ENCODE results near the gene VAV2. TPM values are rescaled to one million over a fixed set of nuclear protein-coding genes. Genes with fewer than 3 reads are reported as not detected.

The VAV2 gene
- total RNA-seq, 1 donor from 2014 or later = 24.4 TPM

DNA sequence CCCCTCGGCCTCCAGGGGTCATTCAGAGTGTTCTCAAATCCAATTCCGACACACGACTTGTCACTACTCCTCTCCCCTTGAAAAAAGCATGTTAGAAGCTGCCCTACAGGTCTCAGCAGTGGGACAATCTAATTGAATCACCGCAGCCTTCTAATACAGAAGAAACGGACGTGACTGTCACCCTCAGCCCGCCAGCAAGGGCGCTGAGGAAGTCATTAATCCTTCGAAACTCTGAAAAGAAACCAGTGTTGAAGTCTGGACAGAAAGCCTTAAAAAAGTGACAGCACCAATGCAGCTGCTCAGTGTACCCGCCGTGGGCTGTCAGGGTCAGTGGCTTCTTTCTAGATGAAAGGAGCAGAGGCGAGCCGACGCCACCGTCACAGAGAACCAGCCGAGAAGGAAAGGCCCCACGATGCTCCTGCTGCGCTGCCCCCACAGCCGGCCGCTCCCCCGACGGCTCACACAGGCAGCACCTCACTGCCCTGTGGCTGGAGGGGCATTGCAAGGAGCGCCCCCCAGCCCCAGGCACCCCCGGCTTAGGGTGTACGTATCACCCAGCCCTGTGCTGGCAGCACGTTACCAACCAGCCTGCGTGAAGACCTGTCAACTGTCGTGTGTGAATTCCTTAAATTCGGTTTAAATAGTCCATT is 38.8 kb upstream of the VAV2 start:
- Mint-ChIP-seq H3K36me3 (ENCODE audit: unreplicated experiment) (peaks cover 28% of the 10 kb centered on the region), H3K27me3 (ENCODE audit: unreplicated experiment) (no peaks in the 10 kb centered on the region), H3K27ac (ENCODE audit: unreplicated experiment) (no peak overlapping the region), H3K4me3 (ENCODE audit: unreplicated experiment) (no peak overlapping the region), H3K4me1 (ENCODE audit: unreplicated experiment) (peaks cover 5% of the 10 kb centered on the region), H3K9me3 (ENCODE audit: unreplicated experiment) (no peaks in the 10 kb centered on the region)
- TF ChIP-seq, protein P1, sequence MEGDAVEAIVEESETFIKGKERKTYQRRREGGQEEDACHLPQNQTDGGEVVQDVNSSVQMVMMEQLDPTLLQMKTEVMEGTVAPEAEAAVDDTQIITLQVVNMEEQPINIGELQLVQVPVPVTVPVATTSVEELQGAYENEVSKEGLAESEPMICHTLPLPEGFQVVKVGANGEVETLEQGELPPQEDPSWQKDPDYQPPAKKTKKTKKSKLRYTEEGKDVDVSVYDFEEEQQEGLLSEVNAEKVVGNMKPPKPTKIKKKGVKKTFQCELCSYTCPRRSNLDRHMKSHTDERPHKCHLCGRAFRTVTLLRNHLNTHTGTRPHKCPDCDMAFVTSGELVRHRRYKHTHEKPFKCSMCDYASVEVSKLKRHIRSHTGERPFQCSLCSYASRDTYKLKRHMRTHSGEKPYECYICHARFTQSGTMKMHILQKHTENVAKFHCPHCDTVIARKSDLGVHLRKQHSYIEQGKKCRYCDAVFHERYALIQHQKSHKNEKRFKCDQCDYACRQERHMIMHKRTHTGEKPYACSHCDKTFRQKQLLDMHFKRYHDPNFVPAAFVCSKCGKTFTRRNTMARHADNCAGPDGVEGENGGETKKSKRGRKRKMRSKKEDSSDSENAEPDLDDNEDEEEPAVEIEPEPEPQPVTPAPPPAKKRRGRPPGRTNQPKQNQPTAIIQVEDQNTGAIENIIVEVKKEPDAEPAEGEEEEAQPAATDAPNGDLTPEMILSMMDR (IDR thresholded peaks at IDR 0.05) = no peak
- DNase-seq (ENCODE audit: extremely low spot score, unreplicated experiment) = no peak

DNA sequence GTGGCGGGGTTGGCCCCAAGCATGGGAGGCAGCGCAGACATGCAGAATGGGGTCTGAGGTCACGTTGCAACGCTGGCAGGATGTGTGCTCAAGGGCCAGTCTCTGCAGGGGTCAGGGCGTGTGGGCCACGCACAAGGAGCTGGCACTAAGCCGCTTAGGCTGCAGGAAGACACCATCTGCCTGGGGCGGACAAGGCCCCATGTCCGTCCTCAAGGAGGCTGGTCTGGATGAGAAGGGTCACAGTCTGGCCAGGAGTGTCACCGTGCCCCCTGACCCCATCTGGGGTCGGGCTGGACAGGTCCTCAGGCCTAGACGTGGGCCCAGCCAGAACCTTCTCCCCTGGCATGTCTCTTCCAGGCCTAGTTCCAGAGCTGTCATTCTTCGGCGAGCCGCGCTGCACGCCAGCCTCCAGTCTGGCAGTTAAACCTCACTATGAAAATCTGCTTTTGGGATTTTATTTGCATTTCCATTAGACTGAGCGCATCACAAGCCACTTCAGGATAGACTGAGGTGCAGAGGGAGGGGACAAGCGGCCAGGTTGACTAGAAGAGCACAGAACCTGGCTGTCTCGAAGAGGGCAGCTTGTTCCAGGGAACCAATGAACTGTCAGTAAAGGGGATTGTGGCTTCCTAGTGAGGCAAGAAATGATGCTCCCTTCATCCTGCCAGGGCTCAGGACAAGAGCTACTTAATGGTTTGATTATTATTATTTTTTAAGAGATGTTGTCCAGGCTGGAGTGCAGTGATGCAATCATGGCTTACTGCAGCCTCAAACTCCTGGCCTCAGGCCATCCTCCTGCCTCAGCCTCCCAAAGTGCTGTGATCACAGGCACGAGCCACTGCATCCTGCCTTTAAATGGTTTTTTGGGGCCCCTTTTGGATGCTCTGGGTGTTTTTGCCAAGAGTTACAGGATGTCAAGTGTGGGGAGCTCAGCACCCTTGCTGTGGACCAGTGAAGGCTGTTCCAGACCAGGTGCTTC is 37.4 kb upstream of the VAV2 start:
- H3K4me1 Mint-ChIP-seq (ENCODE audit: unreplicated experiment) = peaks cover 7% of the 10 kb centered on the region
- H3K27me3 Mint-ChIP-seq (ENCODE audit: unreplicated experiment) = no peaks in the 10 kb centered on the region
- TF ChIP-seq, protein P1 (IDR thresholded peaks at IDR 0.05) = no peak
- no peak for DNase-seq (ENCODE audit: extremely low spot score, unreplicated experiment)
- H3K36me3 Mint-ChIP-seq (ENCODE audit: unreplicated experiment) = peaks cover 19% of the 10 kb centered on the region
- no peak overlapping the region for H3K27ac Mint-ChIP-seq (ENCODE audit: unreplicated experiment)
- no peaks in the 10 kb centered on the region for H3K9me3 Mint-ChIP-seq (ENCODE audit: unreplicated experiment)
- H3K4me3 Mint-ChIP-seq (ENCODE audit: unreplicated experiment) = no peak overlapping the region

DNA sequence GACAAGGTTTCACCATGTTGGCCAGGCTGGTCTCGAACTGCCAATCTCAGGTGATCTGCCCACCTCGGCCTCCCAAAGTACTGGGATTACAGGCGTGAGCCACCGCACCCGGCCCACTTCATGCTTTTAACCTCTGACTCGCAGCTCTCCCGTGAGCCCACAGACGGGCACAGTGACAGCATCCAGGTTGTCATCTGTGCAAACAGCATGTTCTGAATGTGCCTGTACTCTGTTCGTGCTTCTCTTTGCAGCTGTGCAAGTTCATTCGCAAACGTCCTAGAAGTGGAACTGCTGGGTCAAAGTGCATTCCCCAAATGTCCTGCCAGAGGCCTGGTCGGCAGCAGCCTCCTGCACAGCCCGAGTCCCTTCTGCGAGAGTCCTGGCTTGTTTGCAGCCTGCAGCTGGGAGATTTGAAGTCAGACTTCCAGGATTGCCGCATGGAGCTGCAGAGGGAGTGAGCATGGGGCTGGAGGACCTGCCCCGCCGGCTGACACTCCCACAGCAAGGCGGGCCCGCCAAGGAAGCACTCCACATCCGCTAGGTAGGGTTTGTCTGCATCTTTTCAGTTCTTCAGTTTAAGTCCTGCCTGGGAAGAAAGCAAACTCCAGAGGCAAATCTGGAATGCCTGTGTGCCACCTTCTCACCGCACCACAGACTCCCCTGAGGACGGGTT is 36.6 kb upstream of the VAV2 start:
- H3K4me1 Mint-ChIP-seq (ENCODE audit: unreplicated experiment) = peaks cover 10% of the 10 kb centered on the region
- H3K9me3 Mint-ChIP-seq (ENCODE audit: unreplicated experiment) = no peaks in the 10 kb centered on the region
- no peaks in the 10 kb centered on the region for H3K27me3 Mint-ChIP-seq (ENCODE audit: unreplicated experiment)
- TF ChIP-seq, protein P1 (IDR thresholded peaks at IDR 0.05) = no peak
- peaks cover 19% of the 10 kb centered on the region for H3K36me3 Mint-ChIP-seq (ENCODE audit: unreplicated experiment)
- no peak overlapping the region for H3K27ac Mint-ChIP-seq (ENCODE audit: unreplicated experiment)
- H3K4me3 Mint-ChIP-seq (ENCODE audit: unreplicated experiment) = no peak overlapping the region
- no peak for DNase-seq (ENCODE audit: extremely low spot score, unreplicated experiment)

DNA sequence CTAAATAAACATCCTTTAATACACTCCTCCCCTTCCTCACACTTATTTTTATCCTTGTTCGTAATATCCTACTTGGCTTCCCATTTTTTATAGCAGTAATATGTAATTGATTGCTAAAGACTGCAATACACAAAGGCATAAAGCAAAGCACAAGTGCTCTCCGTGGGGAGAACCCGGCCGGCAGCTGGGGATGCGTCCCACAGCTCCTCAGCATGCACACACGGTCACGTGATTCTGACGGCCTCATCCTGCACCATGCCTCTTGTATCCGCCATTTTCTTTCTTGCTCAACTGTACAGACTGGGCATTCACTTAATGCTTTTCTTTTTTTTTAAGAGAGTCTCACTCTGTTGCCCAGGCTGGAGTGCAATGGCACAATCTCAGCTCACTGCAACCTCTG is 36.0 kb upstream of the VAV2 start:
- Mint-ChIP-seq H3K27me3 (ENCODE audit: unreplicated experiment) (no peaks in the 10 kb centered on the region), H3K9me3 (ENCODE audit: unreplicated experiment) (no peaks in the 10 kb centered on the region), H3K4me1 (ENCODE audit: unreplicated experiment) (peaks cover 10% of the 10 kb centered on the region), H3K4me3 (ENCODE audit: unreplicated experiment) (no peak overlapping the region), H3K36me3 (ENCODE audit: unreplicated experiment) (peaks cover 13% of the 10 kb centered on the region), H3K27ac (ENCODE audit: unreplicated experiment) (no peak overlapping the region)
- TF ChIP-seq, protein P1 (IDR thresholded peaks at IDR 0.05) = no peak
- no peak for DNase-seq (ENCODE audit: extremely low spot score, unreplicated experiment)
